ENCODE results near the gene ZBTB21.
"Not testable (repeated sequence)": the region's sequence is repeated elsewhere in the genome, so short reads cannot be mapped to it uniquely, and the experiment has no call there.

The ZBTB21 gene

GRCh38 chr21:42019101-42019605, 9.0 kb upstream of the ZBTB21 start:
- no peak for DNase-seq (ENCODE audit: low read depth, low spot score)

- DNase-seq (ENCODE audit: low read depth, low spot score), result no peak
Measured at GRCh38 chr21:42017022-42017421, 6.9 kb upstream of the ZBTB21 start.

DNA sequence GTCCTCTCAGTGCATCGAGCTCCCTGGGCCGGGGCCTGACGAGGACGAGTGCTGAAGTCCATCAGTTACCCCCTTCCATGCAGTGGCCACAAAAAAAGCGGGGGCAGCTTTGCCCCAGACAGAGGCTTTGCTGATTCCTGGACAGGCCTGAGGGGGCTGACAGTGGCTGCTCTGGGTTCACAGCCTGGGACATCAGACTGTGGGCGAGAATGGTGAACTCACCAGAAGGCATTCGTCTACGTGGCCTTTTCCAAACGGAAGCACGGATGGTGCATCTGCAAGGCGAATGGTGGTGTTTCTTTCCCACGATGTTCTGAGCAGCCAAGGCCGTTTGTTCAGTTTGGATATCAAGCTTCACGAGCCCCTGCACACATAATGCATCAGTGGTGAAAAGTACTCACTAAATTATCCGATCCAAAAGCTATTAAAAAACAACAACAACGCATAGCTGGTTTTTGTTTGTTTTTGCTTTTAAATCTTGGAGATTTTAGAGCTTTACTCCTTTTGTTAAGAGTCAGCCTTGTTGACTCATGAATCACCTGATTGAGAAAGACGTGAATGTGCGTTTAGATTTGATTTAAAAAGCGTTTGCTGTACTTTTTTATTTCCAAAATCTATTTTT, 6.3 kb upstream of the ZBTB21 start:
- DNase-seq (ENCODE audit: low read depth, low spot score), result no peak

DNA sequence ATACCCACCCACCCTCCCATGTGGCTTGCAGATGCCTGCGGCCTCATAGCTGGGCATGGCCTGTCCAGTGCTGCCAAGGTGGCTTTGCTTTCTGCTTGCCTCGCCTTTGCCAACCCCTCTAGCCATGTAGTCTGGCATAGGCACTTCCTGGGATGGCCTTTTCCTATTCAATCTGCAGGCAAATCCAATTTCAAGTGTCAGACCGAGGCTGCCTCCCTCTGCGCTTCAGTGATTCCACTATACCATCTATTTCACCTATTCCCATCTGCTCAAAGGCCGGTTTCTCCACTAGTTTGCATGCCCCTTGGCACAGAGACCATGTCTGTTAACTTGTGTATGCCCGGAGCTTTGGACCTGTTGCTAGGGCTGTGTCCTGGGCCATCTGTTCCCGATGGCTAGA, 3.8 kb upstream of the ZBTB21 start:
- DNase-seq (ENCODE audit: low read depth, low spot score), result no peak

GRCh38 chr21:42013376-42013775, 3.2 kb upstream of the ZBTB21 start:
- DNase-seq (ENCODE audit: low read depth, low spot score), result no peak

DNA sequence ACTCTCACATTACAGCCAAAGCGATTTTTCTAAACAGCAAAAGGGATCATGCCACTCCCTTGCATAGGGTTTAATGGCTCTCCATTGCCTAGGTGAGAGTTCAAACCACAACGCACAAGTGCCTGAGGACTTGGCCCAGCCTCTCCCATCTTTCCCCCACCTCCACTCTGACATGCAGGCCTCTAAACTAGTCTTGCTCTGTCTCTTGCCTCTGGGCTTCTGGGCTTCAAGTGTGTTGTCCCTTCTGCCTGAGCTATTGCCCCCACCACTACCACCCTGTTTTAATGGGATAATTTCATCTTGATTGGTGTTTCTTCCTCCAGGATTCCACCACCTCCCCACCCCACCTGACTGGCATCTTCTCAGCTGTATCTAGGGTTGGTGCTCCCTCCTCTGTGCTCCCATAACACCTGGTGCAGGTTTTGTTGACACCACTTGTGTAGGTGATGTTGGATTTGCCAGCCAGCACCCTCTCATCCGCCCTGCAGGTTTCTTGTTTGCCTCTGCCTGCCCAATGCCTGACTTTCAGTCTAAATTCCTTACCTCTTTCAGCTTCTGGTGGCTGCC, 2.7 kb upstream of the ZBTB21 start:
- no peak for DNase-seq (ENCODE audit: low read depth, low spot score)

DNA sequence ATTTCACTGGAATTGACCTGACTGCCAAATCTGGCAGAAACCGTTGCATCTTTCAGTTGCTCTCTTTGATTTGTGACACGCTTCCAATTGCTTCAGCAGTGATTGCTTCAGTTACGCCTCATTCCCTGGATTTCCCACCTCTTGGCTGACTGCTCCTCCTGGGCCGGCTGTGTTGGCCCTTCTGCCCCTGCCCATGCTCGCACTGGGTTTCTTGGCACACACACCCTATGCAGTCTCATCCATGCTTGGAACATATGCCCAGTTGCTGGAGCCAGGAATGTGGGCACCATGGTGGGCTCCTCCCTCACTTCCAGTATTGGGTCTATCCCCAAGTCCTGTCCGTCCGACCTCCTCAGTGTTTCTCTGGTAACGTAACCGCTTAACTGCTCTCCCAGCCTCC, 2.2 kb upstream of the ZBTB21 start:
- no peak for DNase-seq (ENCODE audit: low read depth, low spot score)

DNA sequence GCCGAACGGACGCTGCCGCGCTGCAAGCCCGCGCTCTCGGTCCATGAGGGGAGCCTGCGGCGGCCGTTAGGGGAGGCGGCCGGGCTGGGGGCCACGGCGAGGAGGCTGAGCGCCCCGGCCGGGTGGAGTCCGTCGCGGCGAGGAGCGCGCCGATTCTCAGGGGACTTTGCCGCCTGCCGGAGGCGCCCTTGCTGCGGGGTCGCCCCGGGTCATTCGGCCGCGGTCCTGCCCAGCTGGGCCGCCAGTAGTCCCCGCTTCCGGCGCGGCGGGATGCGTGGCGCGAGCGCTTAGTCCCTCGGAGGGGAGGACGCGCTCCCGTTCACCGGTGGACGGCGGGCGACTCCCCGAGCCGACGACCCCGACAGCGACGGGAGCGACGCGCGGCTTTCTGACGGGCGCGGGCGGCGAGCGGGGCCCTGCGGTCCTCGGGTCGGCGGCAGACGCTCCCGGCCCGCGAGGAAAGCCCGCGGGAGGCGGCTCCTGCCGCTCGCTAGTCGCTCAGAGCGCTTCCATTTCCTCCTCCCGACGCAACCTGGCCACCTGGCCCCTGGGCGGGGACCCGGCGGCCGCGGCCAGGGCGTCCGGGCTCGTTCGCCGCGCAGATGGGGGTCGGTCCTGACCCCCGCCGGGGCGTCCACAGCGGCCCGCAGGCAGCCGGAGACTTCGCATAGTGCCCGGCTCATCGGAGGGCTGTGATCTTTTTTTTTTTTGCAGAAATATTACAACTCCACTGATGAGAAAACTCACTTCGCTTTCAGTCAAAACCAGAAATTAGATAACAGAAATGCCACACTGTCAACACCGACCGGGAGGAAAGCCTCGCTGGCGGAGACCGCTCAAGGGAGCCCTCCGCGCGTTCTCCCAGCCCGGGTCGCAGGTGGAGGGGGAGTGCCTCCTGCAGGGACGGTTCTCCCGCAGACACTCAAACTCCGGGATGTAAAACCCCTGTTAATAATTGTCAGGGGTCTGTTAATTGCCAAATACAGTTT, 641 bp upstream of the ZBTB21 start:
- no peak for DNase-seq (ENCODE audit: low read depth, low spot score)

DNA sequence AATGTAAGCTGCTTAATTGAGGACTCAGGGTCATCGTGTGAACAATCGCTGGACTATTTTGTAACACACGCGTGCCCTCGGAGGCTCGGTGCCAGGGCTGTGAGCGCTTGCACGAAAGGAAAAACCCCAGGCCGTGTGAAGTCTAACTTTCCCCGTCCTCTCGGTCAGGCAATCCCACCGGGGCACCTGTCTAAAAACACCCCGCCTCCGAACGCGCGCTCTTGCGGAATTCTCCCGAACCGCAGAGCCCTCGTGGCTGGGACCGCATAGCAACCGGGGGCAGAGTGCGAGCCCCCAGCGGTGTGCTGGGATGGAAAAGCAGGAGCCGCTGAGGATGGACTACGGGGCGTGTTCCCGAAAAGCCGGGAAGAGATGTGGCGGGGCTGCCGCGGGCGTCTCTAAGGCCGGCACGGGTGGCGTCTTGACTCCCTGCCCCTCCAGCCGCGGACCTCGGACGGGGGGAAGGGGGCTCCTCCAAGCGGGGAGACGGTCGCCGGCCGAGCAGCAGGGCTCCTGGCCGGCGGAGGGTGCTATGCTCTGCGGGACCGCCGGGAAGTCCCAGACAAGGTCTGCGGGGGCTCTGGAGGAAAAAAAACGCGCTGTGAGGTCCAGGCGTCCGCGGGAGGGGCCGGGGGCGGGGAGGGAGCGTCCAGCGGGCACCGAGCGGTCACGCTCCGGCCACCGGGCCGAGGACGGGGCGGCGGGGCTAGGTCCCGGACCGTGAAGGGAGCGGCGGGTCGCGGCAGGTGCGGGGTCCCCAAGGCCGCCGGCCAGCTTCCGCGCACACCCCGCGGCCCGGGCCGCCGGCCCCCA, 936 bp downstream of the ZBTB21 start:
- no peak for DNase-seq (ENCODE audit: low read depth, low spot score)

DNA sequence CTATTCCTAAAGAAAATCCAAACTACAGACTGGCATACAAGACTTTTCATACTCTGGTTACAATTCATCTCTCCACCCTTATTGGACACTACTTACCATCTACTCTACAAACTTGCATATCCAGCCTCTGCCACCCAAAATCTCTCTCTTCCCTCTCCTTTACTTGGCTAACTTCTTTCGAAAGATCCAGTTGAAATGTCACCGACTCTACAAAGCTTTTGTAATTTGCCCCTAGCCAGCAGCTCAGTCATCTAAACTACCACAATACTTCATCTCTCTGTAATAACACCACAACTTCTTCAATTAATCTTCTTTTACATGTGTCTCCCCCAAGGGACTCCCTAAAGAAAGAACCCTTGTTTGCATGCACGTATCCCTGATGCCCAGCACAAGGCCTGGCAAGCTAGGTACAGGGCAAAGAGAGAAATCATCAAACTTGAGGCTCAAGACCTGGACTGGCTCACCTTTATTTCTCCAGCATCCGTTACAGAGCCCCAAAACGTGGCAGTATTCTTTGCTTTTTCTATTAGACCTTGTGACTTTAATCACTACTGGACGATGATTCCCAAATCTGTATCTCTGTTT, 2.7 kb downstream of the ZBTB21 start:
- no peak for DNase-seq (ENCODE audit: low read depth, low spot score)

DNA sequence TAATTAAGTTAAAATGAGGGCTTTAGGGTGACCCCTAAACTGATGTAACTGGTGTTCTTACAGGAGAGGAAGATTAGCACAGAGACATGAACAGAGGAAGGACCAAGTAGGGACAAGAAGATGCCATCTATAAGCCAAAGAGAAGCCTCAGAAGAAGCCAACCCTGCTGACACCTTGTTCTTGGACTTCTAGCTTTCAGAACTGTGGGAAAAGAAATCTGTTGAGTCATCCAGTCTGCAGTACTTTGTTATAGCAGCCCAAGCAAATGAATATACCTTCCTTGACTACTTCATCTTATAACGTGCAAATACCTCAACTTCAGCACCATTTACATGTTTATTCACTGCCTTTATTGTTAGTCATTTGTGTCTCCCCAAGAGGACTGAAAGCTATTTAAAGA, 3.4 kb downstream of the ZBTB21 start:
- no peak for DNase-seq (ENCODE audit: low read depth, low spot score)

DNA sequence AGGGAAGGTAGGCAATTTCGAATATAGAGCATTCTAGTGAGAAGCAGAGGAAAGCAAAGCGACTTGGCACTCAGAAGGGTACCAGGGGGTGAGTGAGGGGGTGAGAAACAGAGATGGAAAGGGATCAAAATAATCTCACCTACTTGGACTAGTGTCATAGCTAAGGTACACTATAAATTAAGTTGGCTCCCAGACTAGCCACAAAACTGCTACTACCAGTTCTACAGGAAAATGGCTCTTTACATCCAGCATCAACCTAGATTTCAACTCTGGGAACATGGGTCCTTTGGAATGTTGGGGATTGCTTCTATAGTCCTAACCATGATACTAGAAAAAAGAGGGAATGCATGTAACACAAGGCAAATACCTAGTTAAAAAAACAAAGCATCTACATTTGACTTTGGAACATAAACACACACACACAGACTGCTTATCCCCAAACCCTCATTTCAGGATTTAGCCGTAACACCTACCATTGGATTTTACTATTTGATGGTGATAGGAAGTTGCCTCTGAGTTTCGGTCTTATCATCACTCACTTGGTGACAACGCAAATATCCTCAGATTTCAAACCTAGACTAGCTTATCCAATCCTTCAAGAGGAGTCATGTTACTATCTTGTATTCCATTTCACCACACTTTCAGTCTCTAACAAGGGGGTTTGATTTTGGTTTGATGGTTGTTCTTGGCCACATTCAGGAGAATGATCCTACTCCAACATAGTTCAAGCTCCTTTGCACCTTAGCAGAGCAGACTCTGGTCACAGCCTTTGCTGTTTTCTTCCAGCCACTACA, 5.6 kb downstream of the ZBTB21 start:
- DNase-seq (ENCODE audit: low read depth, low spot score), result no peak

DNA sequence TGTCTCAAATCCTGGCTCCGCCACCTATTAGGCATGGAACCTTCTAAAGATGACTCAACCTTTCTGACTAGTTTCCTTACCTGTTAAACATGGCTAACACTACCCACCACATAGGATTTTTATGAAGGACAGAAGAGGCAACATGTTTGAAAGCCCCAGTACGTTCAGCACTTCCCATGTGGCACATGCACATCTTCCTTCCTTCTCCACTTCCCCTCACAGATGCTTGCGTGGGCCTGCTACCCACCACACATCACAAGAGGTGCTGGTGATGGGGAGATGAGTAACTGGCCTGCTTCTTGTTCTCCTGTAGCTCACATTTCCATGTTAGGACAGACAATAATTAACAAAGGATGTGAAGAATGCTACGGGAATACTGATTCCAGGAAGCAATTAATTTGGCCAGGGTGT, 7.1 kb downstream of the ZBTB21 start:
- DNase-seq (ENCODE audit: low read depth, low spot score), result no peak

GRCh38 chr21:42002421-42002958, 7.7 kb downstream of the ZBTB21 start:
- no peak for DNase-seq (ENCODE audit: low read depth, low spot score)

DNA sequence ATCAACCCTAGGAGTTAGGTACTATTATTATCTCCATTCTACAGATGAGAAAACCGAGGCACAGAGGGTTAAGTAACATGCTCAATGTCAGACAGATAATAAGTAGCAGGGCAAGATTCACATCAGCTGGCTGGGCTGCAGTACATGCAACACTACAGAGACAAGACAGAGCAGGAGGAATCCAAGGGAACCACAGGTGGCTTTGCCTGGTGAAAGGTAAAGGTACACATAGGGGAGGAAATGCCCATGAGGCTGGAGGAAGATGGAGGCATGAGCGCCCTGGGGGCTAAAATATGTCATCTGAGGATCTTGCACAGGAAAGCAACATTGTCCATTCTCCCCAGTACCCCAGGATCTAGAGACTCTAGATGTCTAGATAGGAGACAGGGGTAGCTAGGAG, 8.4 kb downstream of the ZBTB21 start:
- DNase-seq (ENCODE audit: low read depth, low spot score), result no peak

DNA sequence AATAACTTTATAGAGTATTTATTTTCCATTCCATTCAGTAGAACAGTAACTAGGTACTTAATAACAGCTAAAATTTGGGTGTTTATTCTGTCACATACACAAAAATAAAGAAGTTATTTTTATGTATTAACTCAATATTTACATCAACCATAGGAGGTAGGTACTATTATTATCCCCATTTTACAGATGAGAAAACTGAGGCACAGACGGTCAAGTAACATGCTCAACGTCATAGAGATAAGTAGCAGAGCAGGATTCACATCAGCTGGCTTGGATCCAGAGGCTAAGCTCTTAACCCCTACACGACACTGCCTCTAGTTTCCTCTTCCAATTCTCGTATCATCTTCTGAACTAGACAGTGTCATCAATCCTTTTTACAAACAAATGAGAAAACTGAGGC, 9.3 kb downstream of the ZBTB21 start:
- no peak for DNase-seq (ENCODE audit: low read depth, low spot score)

DNA sequence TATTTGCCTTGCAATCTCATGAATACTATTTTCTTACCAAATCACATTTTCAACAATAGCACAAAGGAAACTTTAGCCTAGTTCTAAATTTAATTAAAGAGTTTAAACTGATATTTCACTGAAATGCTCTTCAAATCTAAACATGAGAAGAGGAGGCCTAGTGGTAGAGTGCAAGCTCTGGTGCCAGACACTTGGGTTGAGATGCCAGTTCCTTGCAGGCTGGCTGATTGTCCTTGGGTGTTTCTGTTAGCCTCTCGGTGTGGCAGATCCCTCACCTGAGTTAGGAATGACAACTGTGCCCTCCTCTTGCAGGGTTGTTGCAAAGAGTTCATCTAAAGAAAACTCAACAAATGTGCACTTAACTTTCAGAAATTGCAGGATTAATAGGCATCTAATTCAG, 12.5 kb downstream of the ZBTB21 start:
- no peak for DNase-seq (ENCODE audit: low read depth, low spot score)

DNA sequence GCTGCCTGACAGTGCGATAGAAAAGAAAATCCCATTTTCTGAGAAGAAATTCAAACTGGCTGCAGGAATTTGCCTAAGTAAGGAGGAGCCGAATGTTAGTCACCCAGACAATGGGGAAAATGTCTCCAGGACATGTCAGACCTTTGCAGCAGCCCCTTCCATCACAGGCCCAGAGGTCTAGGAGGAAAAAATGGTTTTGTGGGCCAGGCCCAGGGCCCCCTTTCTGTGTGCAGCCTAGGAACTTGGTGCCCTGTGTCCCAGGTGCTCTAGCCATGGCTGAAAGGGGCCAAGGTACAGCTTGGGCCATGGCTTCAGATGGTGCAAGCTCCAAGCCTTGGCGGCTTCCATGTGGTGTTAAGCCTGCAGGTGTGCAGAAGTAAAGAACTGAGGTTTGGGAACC, 14.6 kb downstream of the ZBTB21 start:
- DNase-seq (ENCODE audit: low read depth, low spot score), result no peak

DNA sequence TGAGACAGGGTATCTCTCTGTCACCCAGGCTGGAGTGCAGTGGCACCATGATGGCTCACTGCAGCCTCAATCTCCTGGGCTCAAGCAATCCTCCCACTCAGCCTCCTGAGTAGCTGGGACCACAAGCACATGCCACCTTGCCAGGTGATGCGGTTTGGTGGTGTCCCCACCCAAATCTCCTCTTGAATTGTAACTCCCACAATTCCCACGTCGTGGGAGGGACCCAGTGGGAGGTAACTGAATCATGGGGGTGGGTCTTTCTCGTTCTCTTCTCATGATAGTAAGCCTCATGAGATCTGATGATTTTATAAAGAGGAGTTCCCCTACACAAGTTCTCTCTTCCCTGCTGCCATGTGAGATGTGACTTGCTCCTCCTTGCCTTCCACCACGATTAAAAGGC, 15.5 kb downstream of the ZBTB21 start:
- DNase-seq (ENCODE audit: low read depth, low spot score), result not testable (repeated sequence)

DNA sequence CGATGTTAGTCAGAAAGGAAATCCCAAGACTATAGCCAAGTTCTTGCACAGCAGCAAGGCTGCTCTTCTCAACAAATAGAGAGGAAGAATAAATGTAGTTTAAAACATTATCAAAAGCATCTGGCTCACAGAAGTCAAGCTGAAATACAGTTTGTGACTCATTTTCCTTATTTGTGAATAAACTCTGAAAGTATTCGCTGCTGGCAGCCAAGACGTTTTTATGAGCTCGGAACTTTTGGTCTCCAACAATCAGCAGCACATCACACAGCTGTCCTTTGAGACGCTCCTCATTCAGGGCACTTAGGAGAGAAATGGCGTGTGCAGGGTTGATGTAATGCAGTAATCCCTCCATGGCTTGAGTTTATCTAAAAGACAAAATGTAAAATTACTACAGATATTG, 16.4 kb downstream of the ZBTB21 start:
- DNase-seq (ENCODE audit: low read depth, low spot score), result no peak
